ENCODE data around the gene EDC3. TPM values are rescaled to one million over a fixed set of nuclear protein-coding genes. Genes with fewer than 3 reads are reported as not detected.

The EDC3 gene
- total and polyA plus RNA-seq, 9 donors: 11.0 to 32.5 (median 27.1) TPM

DNA sequence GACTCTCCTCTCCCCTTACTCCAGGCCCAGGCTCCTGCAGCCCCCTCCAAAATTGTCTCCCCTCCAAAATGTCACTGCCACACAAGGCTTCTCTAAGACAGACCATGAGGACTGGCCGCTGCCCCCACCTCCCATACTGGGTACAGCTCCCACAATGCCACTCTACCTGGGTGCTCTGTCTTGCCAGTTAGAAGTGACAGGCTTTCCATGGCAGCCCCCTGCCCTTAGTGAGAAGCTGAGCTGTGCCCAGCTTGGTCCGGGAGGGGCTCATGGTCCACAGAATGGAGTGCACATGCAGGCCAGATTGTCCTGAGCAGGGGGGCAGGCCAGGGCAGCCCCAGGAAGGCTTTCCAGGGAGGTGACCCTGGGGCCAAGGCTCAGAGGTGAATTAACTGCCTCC, 83.1 kb downstream of the EDC3 start:
- Histone ChIP-seq H3K4me1 (ENCODE audit: control insufficient read depth, insufficient read depth, low read length) (peaks cover 47% of the 10 kb centered on the region), H3K4me3 (ENCODE audit: low read length) (no peak overlapping the region)

DNA sequence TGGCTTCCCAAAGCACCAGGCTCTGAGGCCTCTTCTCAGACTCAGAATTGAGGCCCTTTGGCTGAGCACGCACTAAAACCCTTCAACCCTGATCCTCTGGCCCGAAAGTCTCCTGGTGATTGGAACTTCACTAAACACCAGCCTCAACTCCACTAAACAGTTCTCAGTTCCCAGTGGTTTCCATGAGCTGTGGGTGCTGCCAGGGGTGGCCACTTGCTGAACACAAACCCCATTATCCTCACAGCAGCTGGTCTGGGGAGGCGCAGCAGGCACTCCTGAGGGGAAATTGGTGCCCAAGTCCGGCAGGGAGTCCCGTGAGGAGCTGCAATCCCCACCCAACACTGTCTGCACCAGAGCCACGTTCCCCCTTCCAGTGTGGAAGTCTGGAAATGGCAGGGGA, 84.0 kb downstream of the EDC3 start:
- peaks cover 7% of the 10 kb centered on the region for H3K27me3 ChIP-seq (ENCODE audit: control insufficient read depth, insufficient read depth, low read length)
- no peak overlapping the region for H3K4me3 ChIP-seq (ENCODE audit: low read length)
- 85% methylated on average over 2 of the region's 6 CpGs for WGBS (ENCODE audit: insufficient coverage)
- H3K9me3 ChIP-seq (replicated peaks; ENCODE audit: control insufficient read depth, low read depth, low read length): no peaks in the 10 kb centered on the region
- no peak overlapping the region for H3K27ac ChIP-seq (ENCODE audit: low read length)
- peaks cover under 1% of the 10 kb centered on the region for H3K36me3 ChIP-seq (ENCODE audit: control insufficient read depth, insufficient read depth, low read length)
- DNase-seq: no peak
- H3K4me1 ChIP-seq (ENCODE audit: control insufficient read depth, insufficient read depth, low read length): peaks cover 38% of the 10 kb centered on the region

More for the DNA sequence above, 83.1 kb downstream of the EDC3 start:
- no peak for DNase-seq
- Histone ChIP-seq H3K36me3 (ENCODE audit: control insufficient read depth, insufficient read depth, low read length) (peaks cover 8% of the 10 kb centered on the region), H3K9me3 (replicated peaks; ENCODE audit: control insufficient read depth, low read depth, low read length) (no peaks in the 10 kb centered on the region), H3K27me3 (ENCODE audit: control insufficient read depth, insufficient read depth, low read length) (peaks cover 7% of the 10 kb centered on the region), H3K27ac (ENCODE audit: low read length) (no peak overlapping the region)
- 83% methylated on average over 2 of the region's 2 CpGs for WGBS (ENCODE audit: insufficient coverage)

DNA sequence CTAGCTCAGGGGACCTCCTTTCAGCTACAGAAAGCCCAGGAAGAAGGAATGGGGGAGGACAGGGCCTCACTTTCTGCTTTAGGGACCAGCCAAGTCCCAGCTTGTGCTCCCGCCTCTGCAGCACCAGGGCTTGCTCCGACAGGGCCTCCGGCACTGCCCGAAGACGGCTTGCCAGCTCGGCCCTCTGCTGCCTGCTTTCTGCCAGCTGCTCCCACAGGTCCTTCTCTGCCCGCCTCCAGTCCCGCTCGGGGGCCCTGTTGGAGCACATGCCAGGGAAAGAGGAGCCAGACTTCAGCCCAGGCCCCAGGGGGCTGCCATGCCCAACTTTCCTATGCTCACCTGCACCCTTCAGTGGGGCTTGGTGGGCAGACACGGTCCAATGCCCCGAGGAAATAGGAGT, 84.5 kb downstream of the EDC3 start:
- no peaks in the 10 kb centered on the region for H3K36me3 ChIP-seq (ENCODE audit: control insufficient read depth, insufficient read depth, low read length)
- H3K4me3 ChIP-seq (ENCODE audit: low read length): no peak overlapping the region
- H3K9me3 ChIP-seq (replicated peaks; ENCODE audit: control insufficient read depth, low read depth, low read length): no peaks in the 10 kb centered on the region
- H3K27me3 ChIP-seq (ENCODE audit: control insufficient read depth, insufficient read depth, low read length): peaks cover 7% of the 10 kb centered on the region
- H3K4me1 ChIP-seq (ENCODE audit: control insufficient read depth, insufficient read depth, low read length): peaks cover 33% of the 10 kb centered on the region
- no peak overlapping the region for H3K27ac ChIP-seq (ENCODE audit: low read length)
- WGBS (ENCODE audit: insufficient coverage): 52% methylated on average over 10 of the region's 11 CpGs
- no peak for DNase-seq

DNA sequence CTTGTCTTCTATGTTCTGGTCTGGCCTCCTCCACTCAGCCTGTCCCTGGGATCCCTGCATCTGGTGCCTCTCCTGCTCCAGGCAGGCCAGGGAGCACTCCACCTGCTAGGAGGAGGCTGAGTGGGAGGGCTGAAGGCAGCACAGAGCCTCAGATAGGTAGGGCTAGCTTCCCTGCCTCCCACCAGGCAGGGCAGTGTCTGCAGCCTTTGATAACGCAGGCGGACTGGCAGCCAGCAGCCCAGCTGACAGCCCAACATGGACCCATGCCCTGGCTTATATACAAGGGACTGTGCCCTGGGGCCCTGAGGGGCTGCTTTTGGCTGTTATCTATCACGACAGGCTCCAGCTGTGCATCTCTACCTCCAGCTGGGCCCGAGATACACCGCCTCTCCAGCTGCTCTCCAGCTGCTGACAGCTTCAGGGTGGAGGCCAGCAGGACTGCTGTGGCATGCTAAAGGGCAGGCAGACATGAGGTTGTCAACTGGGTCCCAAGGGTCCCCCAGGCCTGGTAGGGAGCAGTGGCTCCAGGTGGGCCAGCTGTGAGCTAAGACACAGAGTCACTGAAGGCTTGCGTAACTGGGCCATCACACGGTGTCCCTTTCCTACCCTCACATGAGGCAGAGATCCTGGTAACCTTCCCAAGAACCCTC, 85.4 kb downstream of the EDC3 start:
- Histone ChIP-seq H3K9me3 (replicated peaks; ENCODE audit: control insufficient read depth, low read depth, low read length) (no peaks in the 10 kb centered on the region), H3K27ac (ENCODE audit: low read length) (no peak overlapping the region), H3K4me3 (ENCODE audit: low read length) (no peak overlapping the region), H3K27me3 (ENCODE audit: control insufficient read depth, insufficient read depth, low read length) (peaks cover 9% of the 10 kb centered on the region), H3K4me1 (ENCODE audit: control insufficient read depth, insufficient read depth, low read length) (peaks cover 32% of the 10 kb centered on the region), H3K36me3 (ENCODE audit: control insufficient read depth, insufficient read depth, low read length) (no peaks in the 10 kb centered on the region)
- WGBS (ENCODE audit: insufficient coverage): 31% methylated on average over 5 of the region's 7 CpGs
- DNase-seq: peak; percentile 74

DNA sequence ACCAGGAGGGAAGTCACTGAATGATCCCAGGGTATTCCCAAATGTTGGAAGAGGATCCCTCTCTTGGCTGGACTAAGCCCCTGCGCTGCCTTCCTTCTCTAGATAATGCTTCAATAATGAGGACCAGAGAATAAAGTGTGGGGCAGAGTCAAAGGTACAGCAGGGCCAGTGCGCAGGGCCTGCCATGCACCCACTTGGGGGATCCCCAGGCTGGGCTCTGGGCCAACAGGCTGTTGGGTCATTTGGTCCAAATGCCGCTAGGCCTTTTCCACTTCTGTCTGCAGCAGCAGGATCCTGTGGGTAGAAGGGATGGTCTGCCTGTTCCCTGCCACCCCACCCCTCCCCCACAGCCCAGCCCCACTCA, 85.9 kb downstream of the EDC3 start:
- peaks cover 32% of the 10 kb centered on the region for H3K4me1 ChIP-seq (ENCODE audit: control insufficient read depth, insufficient read depth, low read length)
- 46% methylated on average over 2 of the region's 3 CpGs for WGBS (ENCODE audit: insufficient coverage)
- H3K4me3 ChIP-seq (ENCODE audit: low read length): no peak overlapping the region
- H3K27me3 ChIP-seq (ENCODE audit: control insufficient read depth, insufficient read depth, low read length): peaks cover 9% of the 10 kb centered on the region
- no peaks in the 10 kb centered on the region for H3K9me3 ChIP-seq (replicated peaks; ENCODE audit: control insufficient read depth, low read depth, low read length)
- H3K27ac ChIP-seq (ENCODE audit: low read length): no peak overlapping the region
- H3K36me3 ChIP-seq (ENCODE audit: control insufficient read depth, insufficient read depth, low read length): no peaks in the 10 kb centered on the region
- DNase-seq: no peak

DNA sequence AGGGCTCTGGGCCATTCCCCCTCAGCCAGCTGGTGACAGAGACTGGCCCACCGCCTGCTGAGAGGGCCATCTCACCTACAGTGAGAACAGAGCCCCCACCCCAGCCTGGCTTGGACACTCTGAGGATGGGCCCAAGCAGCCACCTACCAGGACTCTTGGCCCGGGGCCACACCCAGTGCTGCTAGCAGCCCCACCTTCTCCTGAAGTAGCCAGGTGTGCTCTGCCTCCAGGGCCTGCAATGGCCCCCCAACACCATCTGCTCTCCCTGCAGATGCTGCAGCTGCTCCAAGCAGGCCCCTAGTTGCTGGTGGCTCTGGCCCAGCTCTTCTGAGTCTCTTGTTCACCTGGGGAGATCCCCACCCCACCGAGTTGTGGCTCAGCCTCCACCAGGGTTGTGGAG, 87.0 kb downstream of the EDC3 start:
- Histone ChIP-seq H3K4me1 (ENCODE audit: control insufficient read depth, insufficient read depth, low read length) (peaks cover 32% of the 10 kb centered on the region), H3K4me3 (ENCODE audit: low read length) (no peak overlapping the region), H3K27me3 (ENCODE audit: control insufficient read depth, insufficient read depth, low read length) (peaks cover 9% of the 10 kb centered on the region), H3K9me3 (replicated peaks; ENCODE audit: control insufficient read depth, low read depth, low read length) (no peaks in the 10 kb centered on the region), H3K36me3 (ENCODE audit: control insufficient read depth, insufficient read depth, low read length) (no peaks in the 10 kb centered on the region), H3K27ac (ENCODE audit: low read length) (no peak overlapping the region)
- DNase-seq: no peak
- WGBS (ENCODE audit: insufficient coverage): 72% methylated on average over 3 of the region's 3 CpGs

DNA sequence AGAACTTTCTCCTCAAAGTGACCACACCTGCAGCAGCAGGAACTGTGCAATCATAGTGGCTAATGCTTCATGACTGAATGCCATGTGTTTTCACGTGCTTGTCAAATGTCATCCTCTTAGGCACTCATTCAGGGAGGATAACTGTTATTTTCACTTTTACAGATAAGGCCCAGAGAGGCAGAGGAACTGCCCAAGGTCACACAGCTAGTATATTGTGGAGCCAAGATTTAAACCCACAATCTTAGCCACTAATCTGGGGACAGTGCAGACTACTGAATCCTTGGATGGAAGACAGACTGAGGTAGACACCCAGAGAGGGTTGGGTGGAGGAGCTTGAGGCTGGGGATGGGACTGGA, 90.1 kb downstream of the EDC3 start:
- Histone ChIP-seq H3K9me3 (replicated peaks; ENCODE audit: control insufficient read depth, low read depth, low read length) (no peaks in the 10 kb centered on the region), H3K36me3 (ENCODE audit: control insufficient read depth, insufficient read depth, low read length) (no peaks in the 10 kb centered on the region), H3K27ac (ENCODE audit: low read length) (no peak overlapping the region), H3K4me1 (ENCODE audit: control insufficient read depth, insufficient read depth, low read length) (peaks cover 19% of the 10 kb centered on the region), H3K27me3 (ENCODE audit: control insufficient read depth, insufficient read depth, low read length) (peaks cover 9% of the 10 kb centered on the region), H3K4me3 (ENCODE audit: low read length) (no peak overlapping the region)
- no peak for DNase-seq
- WGBS (ENCODE audit: insufficient coverage): 71% methylated on average over 1 of the region's 1 CpG

DNA sequence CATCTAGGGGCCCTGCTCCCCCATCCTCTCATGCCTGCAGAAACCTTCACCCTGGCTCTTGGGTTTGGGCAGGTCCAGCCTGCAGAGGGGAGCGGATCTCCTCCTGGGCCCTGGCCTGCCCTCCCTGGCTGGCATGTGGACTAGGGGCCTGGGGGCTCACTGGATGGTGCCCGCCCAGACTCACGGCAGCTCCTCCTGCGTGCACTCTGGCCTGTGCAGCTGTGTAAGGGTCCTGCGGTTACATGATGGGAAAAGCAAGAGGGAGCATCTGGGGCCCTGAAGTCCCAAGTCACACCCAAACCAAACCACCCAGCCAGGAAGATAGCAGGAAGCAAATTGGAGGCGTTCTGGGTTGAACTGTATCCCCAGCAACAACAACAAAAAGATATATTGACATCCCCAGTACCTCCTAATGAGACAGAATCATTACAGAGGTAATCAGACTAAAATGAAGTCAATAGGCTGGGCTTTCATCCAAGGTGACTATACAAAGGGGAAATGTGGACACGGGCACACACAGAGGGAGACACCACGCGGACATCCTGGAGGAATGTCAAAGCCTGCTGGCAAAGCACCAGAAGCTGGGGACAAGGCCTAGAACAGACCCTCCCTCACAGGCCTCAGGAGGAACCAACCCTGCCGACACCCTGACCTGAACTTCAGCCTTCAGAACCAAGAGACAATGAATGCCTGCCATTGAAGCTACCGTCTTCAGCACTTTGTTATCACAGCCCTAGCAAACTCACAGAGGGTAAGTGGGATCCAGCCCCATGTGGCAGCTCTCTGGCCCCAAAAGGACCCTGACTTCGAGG, 90.6 kb downstream of the EDC3 start:
- no peak for DNase-seq
- H3K36me3 ChIP-seq (ENCODE audit: control insufficient read depth, insufficient read depth, low read length): no peaks in the 10 kb centered on the region
- H3K27me3 ChIP-seq (ENCODE audit: control insufficient read depth, insufficient read depth, low read length): peaks cover 9% of the 10 kb centered on the region
- no peaks in the 10 kb centered on the region for H3K9me3 ChIP-seq (replicated peaks; ENCODE audit: control insufficient read depth, low read depth, low read length)
- no peak overlapping the region for H3K27ac ChIP-seq (ENCODE audit: low read length)
- H3K4me1 ChIP-seq (ENCODE audit: control insufficient read depth, insufficient read depth, low read length): peaks cover 13% of the 10 kb centered on the region
- no peak overlapping the region for H3K4me3 ChIP-seq (ENCODE audit: low read length)
- WGBS (ENCODE audit: insufficient coverage): 61% methylated on average over 9 of the region's 12 CpGs

DNA sequence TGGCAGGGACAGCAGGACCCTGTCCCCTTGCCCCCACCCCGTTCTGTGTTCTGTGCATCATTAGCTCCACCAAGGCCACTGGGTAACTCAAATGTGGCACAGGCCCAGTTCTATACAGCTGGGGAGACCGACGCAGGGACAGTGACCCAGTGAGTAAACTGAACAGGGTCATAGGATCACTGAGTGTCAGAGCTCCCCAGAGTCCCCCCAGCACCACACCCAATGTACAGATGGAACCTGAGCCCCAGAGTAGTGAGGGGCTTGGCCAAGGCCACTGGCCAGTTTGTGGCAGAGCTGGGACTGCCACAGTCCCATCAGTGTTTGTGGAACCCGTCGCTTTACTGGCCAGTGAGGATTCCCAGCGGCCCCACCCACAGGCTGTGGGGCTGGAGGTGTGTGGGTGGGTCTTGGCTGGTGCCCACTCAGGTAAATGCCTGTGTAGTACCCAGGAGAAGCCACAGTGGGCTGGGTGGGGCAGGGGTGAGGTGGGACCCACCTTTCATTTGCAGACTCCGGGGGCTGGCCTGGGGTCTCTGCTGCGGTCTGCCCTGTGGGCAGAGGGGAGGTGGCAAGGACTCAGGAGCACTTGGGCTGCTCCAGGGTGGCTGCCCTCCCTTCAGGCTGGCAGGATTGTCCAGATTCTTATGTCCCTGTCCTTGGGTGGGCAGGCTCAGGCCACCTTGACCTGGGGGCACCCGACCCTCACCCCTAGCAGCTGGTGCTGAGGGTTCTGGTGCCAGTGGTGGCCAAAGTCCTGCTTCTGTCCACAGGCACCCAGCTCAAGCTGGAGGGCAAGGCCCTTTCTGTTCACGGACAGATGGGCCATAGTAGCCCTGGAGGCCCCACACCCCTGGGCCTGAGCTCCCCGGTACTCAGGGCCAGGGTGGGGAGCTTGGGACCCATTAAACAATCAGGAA, 91.8 kb downstream of the EDC3 start:
- Histone ChIP-seq H3K4me1 (ENCODE audit: control insufficient read depth, insufficient read depth, low read length) (peaks cover 11% of the 10 kb centered on the region), H3K27ac (ENCODE audit: low read length) (no peak overlapping the region), H3K36me3 (ENCODE audit: control insufficient read depth, insufficient read depth, low read length) (no peaks in the 10 kb centered on the region), H3K27me3 (ENCODE audit: control insufficient read depth, insufficient read depth, low read length) (peaks cover 9% of the 10 kb centered on the region), H3K4me3 (ENCODE audit: low read length) (no peak overlapping the region), H3K9me3 (replicated peaks; ENCODE audit: control insufficient read depth, low read depth, low read length) (no peaks in the 10 kb centered on the region)
- DNase-seq: no peak
- 82% methylated on average over 9 of the region's 11 CpGs for WGBS (ENCODE audit: insufficient coverage)

Measured in muscle of leg (tissue), 11 donors.